Embryonic facial prominence (tissue), 1 donor: ENCODE data around the gene TRANK1.

Source experiments
- DNase-seq: peaks from one replicate; pipeline ENCODE4 v3.0.0-alpha.2; 2016; ENCODE audit errors: extremely low spot score

TRANK1 gene

DNA sequence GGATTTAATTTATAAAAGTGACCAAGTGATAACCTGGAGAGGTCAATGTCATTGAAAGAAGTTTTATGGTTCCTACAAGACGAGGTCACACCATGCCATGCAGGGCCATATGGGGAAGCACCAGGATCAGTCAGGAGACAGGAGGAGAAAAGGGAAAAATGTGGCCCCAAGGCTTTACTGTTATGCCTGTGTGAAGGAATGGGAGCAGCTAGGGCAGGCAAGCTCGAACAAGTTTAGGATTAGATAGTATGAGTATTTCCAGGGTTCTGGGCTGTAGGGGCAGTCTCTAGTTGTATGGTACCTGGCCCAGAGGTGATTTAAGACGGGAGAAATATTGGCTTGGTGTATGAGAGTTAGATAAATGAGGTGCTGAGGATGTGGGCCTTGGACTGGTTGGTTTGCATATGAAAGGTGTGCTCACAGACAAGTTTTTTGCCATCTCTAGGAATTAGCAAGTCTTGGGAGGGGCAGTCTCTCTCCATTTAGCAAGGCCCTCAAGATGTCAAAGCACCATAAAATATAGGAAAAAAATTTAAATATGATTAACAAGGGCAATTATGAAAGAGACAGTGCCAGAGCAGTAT lies 144.2 kb downstream of the TRANK1 start:
- DNase-seq = no peak

DNA sequence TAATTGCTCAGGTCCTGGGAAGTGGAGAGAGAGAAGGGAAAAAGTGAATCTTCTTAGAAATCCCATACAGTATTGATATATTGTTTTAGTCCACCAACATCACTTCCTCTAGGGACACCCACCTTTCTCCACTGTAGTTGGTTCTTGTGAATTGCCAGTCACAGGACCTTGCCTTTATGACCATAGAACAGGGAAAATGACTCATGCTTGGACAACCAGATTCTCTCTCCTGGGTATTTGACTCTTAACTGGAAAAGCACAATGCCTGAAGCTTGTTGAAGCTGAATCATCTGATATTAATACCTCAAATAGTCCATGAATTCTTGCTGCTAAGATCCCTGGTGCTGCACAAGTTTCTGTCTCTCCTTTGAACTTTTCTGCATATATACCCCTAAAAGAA lies 148.0 kb downstream of the TRANK1 start:
- no peak for DNase-seq

DNA sequence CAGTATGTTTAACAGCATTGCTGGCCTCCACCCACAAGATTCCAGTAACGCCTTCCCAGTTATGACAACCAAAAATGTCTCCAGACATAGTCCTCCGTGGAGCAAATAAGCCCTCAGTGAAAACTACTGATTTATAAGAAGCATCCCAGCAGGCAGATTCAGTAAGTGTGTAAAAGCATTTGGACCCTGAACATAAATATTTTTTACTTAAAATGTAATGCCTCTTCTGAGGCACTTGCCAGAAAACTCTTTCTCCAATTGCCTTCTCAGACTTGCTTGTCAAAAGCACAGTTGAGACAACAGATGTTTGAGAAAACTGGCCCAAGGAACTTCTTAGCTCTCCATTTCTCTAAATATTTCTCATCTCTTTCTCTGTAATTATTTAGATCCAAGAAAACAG lies 148.7 kb downstream of the TRANK1 start:
- no peak for DNase-seq

DNA sequence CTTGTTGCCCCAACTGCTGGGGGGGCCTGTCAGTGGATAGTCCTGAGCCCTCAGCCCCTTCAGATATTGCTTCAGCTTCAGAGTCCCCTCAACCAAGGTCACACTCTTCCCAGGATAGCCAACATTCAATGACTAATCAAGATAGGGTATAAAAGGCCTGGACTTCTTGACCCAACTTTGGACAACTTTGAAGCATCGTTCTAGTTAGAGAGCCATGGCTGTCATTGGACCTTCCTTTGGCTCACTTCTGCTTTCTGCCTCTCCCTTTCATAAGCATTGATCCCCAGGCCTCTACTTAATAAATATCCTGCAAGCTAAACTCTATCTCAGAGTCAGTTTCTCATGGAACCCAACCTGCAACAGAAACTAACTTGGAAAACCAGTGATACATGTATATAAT lies 149.2 kb downstream of the TRANK1 start:
- no peak for DNase-seq

DNA sequence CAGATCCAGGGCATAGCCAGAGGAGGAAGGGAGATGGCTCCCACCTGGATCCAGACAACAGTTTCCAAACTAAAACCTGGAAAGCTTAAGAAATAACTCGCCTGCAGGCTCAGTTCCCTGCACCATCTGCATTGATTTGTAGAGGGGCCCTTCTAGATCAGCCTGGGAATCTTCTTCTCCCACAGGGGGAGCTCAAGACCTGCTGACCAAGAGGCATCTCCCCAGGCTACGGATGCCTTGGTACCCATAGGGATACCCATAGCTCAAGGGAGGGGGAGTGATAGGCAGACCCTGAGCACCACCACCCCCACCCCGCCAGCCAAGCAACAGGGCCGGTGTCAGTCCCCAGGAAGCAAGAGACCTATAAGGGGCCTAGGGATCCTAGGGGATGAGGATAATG lies 152.5 kb downstream of the TRANK1 start:
- no peak for DNase-seq

DNA sequence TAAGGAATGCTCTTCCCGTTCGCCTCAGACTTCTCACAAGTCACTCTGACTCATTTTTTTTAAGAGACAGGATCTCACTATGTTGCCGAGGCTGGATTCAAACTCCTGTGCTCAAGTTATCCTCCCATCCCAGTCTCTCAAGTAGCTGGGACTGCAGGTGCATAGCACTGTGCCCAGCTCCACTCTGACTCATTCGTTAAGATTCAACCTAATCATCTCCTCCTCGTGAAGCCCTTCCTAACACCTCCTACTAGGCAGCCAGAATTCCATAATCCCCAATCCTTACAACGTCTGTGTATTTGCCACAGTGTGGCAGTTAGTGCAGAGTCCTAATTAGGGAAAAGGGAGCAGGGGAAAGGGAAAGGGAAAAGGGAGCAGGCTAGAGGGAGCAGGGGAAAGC lies 154.1 kb downstream of the TRANK1 start:
- no peak for DNase-seq

DNA sequence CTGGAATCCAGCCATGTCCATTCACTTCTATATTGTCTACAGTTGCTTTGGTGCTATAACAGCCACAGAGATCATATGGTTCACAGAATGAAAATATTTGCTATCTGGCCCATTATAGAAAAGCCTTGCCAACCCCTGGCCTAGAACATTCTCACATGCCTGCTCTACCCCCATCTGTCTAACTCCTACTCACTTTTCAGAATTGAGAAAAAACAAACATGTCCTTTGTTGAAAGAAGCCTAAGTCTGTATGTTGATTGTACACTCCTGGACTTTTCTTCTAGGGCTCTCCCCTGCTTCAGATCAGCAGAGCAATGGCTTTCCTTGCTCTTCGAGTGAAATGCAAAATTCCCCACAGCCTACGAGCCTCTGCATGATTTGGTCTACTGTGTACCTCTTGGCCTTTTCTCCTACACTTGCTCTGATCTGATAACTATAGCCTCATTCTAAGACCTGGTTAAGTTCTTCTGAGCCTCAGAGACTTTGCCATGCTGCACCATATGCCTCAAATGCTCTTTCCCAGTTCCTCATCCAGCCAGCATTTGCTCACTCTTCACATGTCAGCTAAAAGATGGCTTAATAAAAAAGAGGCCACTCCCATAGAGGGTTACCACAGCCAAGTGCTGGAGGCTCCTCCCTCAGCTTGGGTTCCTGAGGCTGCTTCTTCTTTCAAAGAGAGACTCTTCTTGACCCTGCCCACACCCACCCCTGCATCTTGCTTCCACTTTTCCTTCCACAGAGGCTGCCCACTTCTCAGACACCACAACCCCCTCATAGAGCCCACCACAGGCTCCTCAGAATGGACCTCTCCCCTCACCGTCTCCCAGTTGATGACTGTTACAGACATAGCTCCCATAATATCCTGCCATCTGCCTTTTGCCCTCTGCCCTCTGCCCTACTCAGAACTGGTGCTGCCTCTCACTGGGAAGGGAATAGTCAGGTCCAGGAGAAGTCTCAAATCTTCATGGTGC lies 157.6 kb downstream of the TRANK1 start:
- no peak for DNase-seq

DNA sequence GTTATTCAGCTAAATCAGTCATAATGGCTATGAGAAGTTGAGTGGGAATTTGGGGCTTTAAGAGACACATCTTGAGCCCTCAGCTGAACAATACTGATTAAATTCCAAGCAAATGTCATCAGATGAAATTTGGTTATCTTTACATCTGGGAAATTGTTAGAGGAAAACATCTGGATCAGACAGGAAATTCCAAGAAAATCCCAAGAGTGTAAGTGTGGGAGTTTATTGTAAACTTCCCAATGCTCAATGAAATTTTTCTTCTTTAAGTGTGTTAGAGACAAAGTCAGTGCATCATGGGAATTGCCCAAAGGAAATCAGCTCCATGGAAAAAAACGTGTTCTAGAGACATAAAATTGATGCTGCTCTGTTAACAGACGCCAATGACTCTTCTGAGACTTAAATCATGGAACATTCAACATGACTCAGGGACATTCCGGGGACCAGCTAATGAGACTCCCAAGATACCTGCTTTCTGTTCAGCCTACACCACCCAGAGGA lies 160.7 kb downstream of the TRANK1 start:
- no peak for DNase-seq

DNA sequence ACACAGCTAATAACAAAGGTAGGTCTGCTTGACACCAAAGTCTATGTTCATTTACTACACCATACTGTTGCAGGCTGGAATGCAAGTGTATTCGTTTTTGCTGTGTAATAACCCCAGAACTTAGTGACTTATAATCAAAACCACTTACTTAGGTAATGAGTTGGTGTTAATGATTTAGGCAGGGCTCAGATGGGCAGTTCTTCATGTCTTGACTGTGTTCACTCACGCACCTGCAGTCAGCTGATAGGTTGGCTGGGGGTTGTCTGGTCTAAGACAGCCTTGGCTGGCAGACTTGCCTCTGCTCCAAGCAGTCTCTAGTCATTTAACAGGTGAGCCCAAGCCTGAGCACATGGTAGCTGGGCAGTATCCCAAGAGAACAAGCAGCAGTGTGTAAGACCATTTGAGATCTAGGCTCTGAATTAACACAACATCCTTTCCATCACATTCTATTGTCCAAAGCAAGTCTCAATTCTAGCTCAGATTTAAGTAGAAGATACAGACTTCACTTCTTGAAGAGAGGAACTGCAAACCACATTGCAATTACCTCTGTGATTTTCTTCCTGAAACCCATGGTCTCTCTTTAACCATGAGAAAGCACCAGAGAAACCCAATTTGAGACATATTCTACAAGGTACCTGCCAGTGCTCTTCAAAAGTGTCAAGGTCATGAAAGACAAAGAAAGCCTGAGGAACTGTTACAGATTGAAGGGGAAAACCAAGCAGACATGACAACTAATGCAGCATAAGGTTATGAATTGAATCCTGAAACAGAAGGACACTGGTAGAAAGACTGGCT lies 167.2 kb downstream of the TRANK1 start:
- no peak for DNase-seq
